AG09319 (cell line): ENCODE results near the gene PDZRN3.

ENCODE experiments used
- DNase-seq: peaks from one replicate; pipeline ENCODE4 v3.0.0-alpha.2; 2010; ENCODE audit warnings: low read depth; ENCODE audit errors: extremely low read depth
- TF ChIP-seq, protein P1 (sequence below): IDR thresholded peaks from 2 replicates; pipeline ENCODE4 v1.5.1; 2011; ENCODE audit warnings: low read depth, mild to moderate bottlenecking, inconsistent platforms, low read length, moderate library complexity

PDZRN3 gene

DNA sequence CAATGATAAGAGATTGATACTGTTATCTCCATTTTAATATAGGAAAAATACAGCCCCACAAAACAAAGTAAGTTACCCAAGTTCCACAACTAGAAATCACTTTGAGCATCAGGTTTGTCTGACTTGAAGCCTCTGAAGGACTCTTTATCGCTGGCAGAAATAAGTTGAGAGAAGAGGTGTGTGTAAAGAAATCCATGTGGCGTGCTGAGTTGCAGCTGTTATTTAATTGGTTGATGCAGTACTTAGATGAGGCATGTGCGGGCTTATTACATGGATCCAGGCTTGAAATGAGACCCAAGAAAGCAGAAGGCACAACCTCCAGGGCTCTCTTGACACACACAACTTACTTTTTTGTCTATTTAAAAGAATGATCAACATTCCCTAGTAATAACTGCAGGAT is 221.3 kb downstream of the PDZRN3 start:
- DNase-seq: no peak
- TF ChIP-seq, protein P1, sequence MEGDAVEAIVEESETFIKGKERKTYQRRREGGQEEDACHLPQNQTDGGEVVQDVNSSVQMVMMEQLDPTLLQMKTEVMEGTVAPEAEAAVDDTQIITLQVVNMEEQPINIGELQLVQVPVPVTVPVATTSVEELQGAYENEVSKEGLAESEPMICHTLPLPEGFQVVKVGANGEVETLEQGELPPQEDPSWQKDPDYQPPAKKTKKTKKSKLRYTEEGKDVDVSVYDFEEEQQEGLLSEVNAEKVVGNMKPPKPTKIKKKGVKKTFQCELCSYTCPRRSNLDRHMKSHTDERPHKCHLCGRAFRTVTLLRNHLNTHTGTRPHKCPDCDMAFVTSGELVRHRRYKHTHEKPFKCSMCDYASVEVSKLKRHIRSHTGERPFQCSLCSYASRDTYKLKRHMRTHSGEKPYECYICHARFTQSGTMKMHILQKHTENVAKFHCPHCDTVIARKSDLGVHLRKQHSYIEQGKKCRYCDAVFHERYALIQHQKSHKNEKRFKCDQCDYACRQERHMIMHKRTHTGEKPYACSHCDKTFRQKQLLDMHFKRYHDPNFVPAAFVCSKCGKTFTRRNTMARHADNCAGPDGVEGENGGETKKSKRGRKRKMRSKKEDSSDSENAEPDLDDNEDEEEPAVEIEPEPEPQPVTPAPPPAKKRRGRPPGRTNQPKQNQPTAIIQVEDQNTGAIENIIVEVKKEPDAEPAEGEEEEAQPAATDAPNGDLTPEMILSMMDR: no peak

DNA sequence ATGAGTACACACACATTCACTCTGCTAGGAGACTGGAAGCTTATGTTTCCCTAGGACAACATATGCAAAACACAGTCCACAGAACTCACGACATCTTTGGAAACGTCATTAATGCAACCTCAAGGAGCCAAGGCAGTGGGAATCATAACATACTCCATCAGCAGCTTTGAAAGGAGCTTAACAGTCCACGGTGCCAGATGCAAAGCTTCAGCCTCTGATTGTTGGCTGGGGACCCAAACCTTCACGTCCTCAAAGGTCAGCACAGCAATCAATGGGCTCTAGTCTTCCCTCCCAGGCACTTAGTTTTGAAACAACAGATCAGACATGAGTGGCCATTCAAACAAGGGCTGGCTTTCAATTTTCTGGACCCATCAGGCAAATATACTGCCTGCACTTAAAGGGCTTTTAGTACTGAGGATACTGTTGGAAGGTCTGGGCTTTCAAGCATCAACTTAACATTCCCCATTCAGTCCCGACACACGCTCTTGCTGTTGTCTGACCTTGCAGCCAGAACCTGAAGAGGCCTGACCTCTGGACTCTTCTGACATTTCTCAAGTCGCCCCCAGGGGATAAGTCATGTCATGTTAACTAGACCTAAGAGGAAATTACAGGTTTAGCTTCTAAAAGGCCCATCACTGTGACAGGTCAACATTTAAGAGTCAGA is 223.0 kb downstream of the PDZRN3 start:
- no peak for DNase-seq
- TF ChIP-seq, protein P1: no peak

DNA sequence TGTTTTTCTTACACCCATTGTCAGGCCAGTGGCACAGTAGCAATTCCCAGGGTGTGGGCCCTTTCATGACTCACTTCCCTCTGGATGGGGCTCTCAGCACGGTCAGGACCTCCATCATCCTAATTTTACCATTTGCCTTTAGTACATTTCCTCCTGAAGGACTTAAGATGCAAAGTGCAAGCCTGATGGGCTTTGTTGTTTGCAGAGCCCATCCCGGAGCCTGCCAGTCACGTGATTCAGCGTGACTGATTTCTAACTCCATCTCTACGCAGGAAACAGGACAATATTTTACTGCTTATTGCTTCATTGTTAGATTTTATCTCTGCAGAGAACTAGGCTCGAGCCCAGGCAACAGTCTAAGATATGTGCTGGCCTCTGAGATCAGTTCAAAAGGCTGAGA is 223.7 kb downstream of the PDZRN3 start:
- TF ChIP-seq, protein P1: no peak
- DNase-seq: no peak

DNA sequence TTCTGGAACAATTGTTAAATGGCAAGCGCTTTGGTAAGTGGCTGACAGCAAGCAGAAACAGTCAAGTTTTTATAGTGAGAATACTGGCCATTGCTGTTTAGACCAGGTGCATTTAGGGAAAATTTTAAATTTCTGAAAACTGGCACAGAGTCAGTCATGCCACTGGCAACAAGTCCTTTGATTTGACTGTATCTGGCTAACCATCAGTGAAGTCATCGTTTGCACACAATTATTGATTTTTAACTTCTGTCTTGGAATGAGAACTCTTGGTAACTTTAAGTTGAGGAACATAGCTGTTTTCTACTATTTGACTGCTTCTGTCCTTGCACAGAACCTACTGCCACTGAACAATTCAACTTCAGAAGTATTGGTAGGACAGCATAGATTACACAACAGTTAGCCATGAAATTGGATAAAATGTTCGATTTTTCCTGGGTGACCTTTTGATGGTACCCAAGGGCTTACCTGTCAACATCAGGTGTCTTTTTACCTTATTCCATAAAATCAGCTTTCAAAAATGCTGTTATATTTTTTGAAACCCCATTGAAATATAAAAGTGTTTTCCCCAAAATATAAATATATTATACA is 225.0 kb downstream of the PDZRN3 start:
- TF ChIP-seq, protein P1: no peak
- no peak for DNase-seq

DNA sequence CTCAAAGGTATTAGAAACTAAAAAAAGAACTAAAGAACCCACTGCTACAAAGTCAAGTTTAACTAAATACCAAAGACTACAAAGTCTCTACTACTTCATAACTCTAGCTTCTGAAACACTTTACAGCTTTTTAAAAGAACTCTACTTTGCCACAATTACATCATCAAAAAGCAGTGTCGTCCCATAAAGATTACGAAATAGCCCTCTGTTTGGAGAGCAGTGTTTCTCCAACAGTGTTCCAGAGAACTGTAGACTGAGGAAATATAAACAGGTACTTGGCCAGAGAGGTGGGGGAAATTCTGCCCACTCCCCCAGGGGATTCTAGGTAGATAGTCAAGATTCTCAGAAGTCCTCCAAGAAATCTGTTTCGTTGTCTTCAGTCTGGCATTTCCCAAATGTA is 225.6 kb downstream of the PDZRN3 start:
- DNase-seq: no peak
- TF ChIP-seq, protein P1: no peak

DNA sequence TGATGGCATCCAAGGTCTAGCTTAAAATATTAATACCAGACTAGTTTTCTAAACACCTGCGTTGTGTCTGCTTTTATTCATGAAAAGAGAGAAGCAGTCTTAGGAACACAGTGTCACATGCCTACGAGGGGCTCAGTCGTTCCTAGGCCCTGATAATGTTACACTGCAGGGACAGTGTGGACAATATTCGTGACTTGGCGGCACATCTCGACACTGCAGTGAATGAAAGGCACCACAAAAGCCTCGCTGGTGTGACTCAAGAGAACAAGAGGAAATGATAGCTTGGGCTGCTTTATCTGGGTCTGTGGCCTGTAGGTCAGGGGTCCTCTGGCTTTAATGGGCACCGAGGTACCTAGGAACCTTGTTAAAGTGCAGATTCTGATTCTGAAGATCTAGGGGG is 226.7 kb downstream of the PDZRN3 start:
- DNase-seq: no peak
- TF ChIP-seq, protein P1: no peak

DNA sequence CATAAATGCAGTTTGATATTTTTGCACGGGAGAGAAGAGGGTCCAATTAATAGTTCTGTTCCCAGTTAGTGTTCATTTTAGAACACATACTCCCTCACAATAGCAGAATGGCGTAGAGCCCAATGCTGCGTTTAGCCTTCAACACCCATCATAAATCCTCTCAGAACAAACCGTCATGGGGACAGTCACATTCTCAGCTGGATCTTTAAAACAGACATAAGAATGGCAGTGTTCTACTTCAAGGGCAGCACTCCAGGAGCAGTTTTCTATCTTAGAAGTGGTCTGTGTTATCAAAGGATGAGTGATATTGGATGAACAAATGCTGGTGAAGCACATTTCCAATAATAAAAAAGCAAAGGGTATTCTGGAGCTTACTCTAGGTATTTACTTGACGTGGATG is 230.5 kb downstream of the PDZRN3 start:
- no peak for DNase-seq
- TF ChIP-seq, protein P1: no peak
